HG03521 (cell line): ENCODE data around the gene TMEM181.

Source experiments
- ATAC-seq: cut with Tn5 transposase; IDR thresholded peaks from one replicate; pipeline ENCODE4 v1.9.1; 2021; ENCODE audit warnings: mild to moderate bottlenecking, moderate library complexity; ENCODE audit not compliant: unreplicated experiment

Gene TMEM181

GRCh38 chr6:158680481-158680880, 120.6 kb downstream of the TMEM181 start:
- ATAC-seq = no peak

DNA sequence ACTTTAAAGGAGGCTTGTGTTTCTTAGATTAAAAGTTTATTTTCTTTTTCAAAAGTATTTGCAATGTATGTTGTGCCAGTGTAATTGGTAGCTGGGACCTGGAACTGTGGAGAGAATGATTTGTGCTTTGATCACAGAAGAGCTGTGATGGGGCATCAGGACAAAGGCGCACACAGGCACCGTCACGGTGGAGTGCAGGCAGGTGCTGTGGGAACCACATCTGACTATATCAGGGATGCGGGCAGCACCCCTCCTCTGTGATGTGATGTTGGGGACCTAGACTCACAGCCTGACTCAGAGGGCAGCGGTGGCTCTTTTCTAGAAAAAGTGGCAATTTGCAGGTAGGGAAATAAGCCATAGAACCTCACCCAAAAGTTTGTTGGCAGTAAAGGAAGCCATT, 124.4 kb downstream of the TMEM181 start:
- no peak for ATAC-seq

DNA sequence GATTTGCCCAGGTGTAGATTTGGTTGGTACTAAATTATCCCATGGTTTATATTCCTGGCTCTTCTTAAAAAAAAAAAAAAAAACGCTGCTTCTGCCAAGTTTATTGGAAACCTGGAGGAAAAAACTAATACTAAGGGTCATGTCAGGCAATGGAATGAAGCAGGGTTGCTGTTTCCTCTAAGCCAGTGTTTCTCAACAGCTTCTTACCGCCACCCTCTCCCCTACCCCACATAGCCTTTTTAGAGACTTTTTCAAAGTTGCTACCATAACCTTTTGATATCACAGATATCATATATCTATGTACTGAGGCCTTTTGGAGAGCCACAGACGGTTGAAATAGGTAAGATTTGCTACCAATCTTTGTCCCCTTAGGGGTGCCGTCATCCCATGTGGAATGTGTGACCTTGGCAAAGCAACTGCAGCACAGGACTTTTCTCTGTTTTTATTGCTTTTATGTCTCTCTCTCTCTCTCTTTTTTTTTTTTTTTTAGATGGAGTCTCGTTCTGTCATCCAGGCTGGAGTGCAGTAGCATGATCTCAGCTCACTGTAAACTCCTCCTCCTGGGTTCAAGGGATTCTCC, 124.9 kb downstream of the TMEM181 start:
- ATAC-seq = no peak
